Measurements from ENCODE around the gene DNAH11. TPM values are rescaled to one million over a fixed set of nuclear protein-coding genes. Genes with fewer than 3 reads are reported as not detected.

The DNAH11 gene
- total and polyA plus RNA-seq, 2 of the 8 experiments (the other 6 are each of a cell fraction or from before 2014, with no cell fraction given): 1.8 to 4.9 TPM

GRCh38 chr7:21886396-21886795 is 343.6 kb downstream of the DNAH11 start:
- CTCF ChIA-PET (ENCODE audit: partially characterized antibody): interaction anchor here (0.5 to 0.7 kb wide), 2 partner anchors 119 to 208 kb away, joined by 3 read pairs; no protein-coding TSS in a partner anchor
- no peak overlapping the region for H2AFZ ChIP-seq (ENCODE audit: low read length)
- DNase-seq (ENCODE audit: low read depth in 1 of 2, low spot score in 2 of 2): no peak

More at GRCh38 chr7:21886396-21886795, 343.6 kb downstream of the DNAH11 start:
- Histone ChIP-seq H3K79me1 (ENCODE audit: low read depth, low read length) (no peaks in the 10 kb centered on the region), H3K27me3 (replicated peaks in 1 of 4; ENCODE audit: control insufficient read depth in 3 of 4, extremely low read depth in 1 of 4, insufficient read depth in 3 of 4, low read length in 3 of 4) (no peaks in the 10 kb centered on the region), H2BK20ac (ENCODE audit: low read length) (no peak overlapping the region), H3K9me3 (ENCODE audit: insufficient read depth in 2 of 2, low read depth in 1 of 2, low read length in 1 of 2) (no peaks in the 10 kb centered on the region), H2BK15ac (ENCODE audit: low read length) (no peak overlapping the region), H3K23ac (ENCODE audit: insufficient read length) (no peak overlapping the region), H3K4me2 (ENCODE audit: insufficient read depth in 1 of 2, low read depth in 2 of 2, low read length in 2 of 2) (no peak overlapping the region), H3K4ac (replicated peaks; ENCODE audit: insufficient read length, low read depth, low read length) (no peak overlapping the region), H3K56ac (replicated peaks; ENCODE audit: insufficient read length, low read depth, low read length) (no peak overlapping the region), H2AK5ac (ENCODE audit: low read depth, low read length) (no peak overlapping the region), H4K20me1 (replicated peaks in 1 of 2; ENCODE audit: control insufficient read depth in 1 of 2, insufficient read depth in 2 of 2, low read length in 2 of 2) (no peaks in the 10 kb centered on the region), H3K4me1 (replicated peaks in 1 of 4; ENCODE audit: control insufficient read depth in 3 of 4, insufficient read depth in 4 of 4, low read length in 3 of 4) (peaks cover 0 to 5% (median 0%) of the 10 kb centered on the region in 4 experiments; a peak in 3 of 7 replicates), H3K79me2 (ENCODE audit: control insufficient read depth in 1 of 2, insufficient read depth in 2 of 2, low read length in 2 of 2) (no peaks in the 10 kb centered on the region), H3K18ac (ENCODE audit: extremely low read depth, low read length) (no peak overlapping the region), H3K9ac (replicated peaks in 1 of 4; ENCODE audit: extremely low read depth in 1 of 4, low read depth in 3 of 4, low read length in 3 of 4) (no peak overlapping the region), H3K27ac (ENCODE audit: low read depth, low read length) (no peak overlapping the region), H4K91ac (replicated peaks; ENCODE audit: insufficient read length, low read length) (no peak overlapping the region), H3K4me3 (ENCODE audit: extremely low read depth in 1 of 4, insufficient read depth in 2 of 4, low read depth in 3 of 4, low read length in 4 of 4) (no peak overlapping the region), H4K8ac (ENCODE audit: extremely low read depth, insufficient read depth, low read length) (no peak overlapping the region), H2BK12ac (ENCODE audit: low read depth, low read length) (no peak overlapping the region), H4K5ac (ENCODE audit: insufficient read length, low read depth, low read length) (no peak overlapping the region), H2BK5ac (ENCODE audit: low read depth, low read length) (no peak overlapping the region), H3K23me2 (ENCODE audit: low read depth, low read length) (no peaks in the 10 kb centered on the region), H3K14ac (ENCODE audit: insufficient read length) (no peak overlapping the region), H3K36me3 (ENCODE audit: control insufficient read depth in 2 of 4, insufficient read depth in 4 of 4, low read length in 3 of 4) (no peaks in the 10 kb centered on the region), H2BK120ac (replicated peaks; ENCODE audit: low read depth, low read length) (no peak overlapping the region)
- WGBS, 2 experiments (ENCODE audit: extremely low coverage in 1 of 2, insufficient coverage in 1 of 2, insufficient read length in 1 of 2, insufficient replicate concordance in 2 of 2, low coverage in 1 of 2, low lambda C conversion rate in 2 of 2, missing lambda C conversion rate in 1 of 2): 92% methylated on average over 4 of the region's 4 CpGs; no CpG with 5 or more reads in 1 of the 2 experiments
- peak; percentile 45 for FAIRE-seq
- TF ChIP-seq SP2 (IDR thresholded peaks at IDR 0.05; ENCODE audit: low read length): no peak
- TF ChIP-seq FOSL1 (IDR thresholded peaks at IDR 0.05; ENCODE audit: insufficient read depth, low read depth, low read length): no peak
- TF ChIP-seq PHF8 (conservative IDR thresholded peaks at IDR 0.05; ENCODE audit: low read depth, low read length): no peak
- TF ChIP-seq POLR2AphosphoS5 (IDR thresholded peaks at IDR 0.05; ENCODE audit: low read depth, low read length): no peak
- TF ChIP-seq RBBP5 (IDR thresholded peaks at IDR 0.05; ENCODE audit: borderline replicate concordance, low read depth, low read length): no peak
- TF ChIP-seq MAFK (IDR thresholded peaks at IDR 0.05; ENCODE audit: low read depth, low read length): no peak
- POLR2A ChIA-PET (ENCODE audit: partially characterized antibody): no interaction called here
